ENCODE measurements around the gene PALS2. TPM values are rescaled to one million over a fixed set of nuclear protein-coding genes. Genes with fewer than 3 reads are reported as not detected.

Gene PALS2
- total RNA-seq, 1 experiment from 2014 or later, result 68.4 TPM

GRCh38 chr7:24572016-24572392 lies 1.2 kb upstream of the PALS2 start:
- ChIA-PET CTCF (no interaction called here), POLR2A (ENCODE audit: low non-redundant PET) (no interaction called here)
- Histone ChIP-seq H3K4me3 (ENCODE audit: low read depth, low read length, poor library complexity, severe bottlenecking) (no peak overlapping the region), H3K4me1 (ENCODE audit: insufficient read depth, low read length, poor library complexity, severe bottlenecking) (peaks cover 16% of the 10 kb centered on the region), H3K9me3 (ENCODE audit: low read depth, low read length, poor library complexity, severe bottlenecking) (no peaks in the 10 kb centered on the region), H3K27ac (ENCODE audit: low read depth, low read length, poor library complexity, severe bottlenecking) (no peak overlapping the region), H3K36me3 (ENCODE audit: insufficient read depth, low read length, poor library complexity, severe bottlenecking) (no peaks in the 10 kb centered on the region), H3K27me3 (replicated peaks; ENCODE audit: insufficient read depth, low read depth, low read length, poor library complexity) (peaks cover 4% of the 10 kb centered on the region)
- no TSS peak for BruUV-seq (replicated peaks)
- no peak for DNase-seq (ENCODE audit: low spot score)
- intact Hi-C loops (cut with micrococcal nuclease; ENCODE audit: unreplicated experiment), result loop anchor here (10.0 kb wide), 2 partner anchors 167 to 707 kb away; no protein-coding TSS in a partner anchor
- TF ChIP-seq CTCF (conservative IDR thresholded peaks at IDR 0.05; ENCODE audit: low read depth, low read length) (no peak), EZH2 (IDR thresholded peaks at IDR 0.05; ENCODE audit: borderline replicate concordance, low read depth, low read length, poor library complexity, severe bottlenecking) (no peak)

GRCh38 chr7:24572393-24572996 lies 757 bp upstream of the PALS2 start:
- intact Hi-C loops (cut with micrococcal nuclease; ENCODE audit: unreplicated experiment), result loop anchor here (10.0 kb wide), 2 partner anchors 168 to 708 kb away; no protein-coding TSS in a partner anchor
- H3K27ac ChIP-seq (ENCODE audit: low read depth, low read length, poor library complexity, severe bottlenecking), result no peak overlapping the region
- no peak for DNase-seq (ENCODE audit: low spot score)
- H3K4me1 ChIP-seq (ENCODE audit: insufficient read depth, low read length, poor library complexity, severe bottlenecking), result peaks cover 20% of the 10 kb centered on the region
- ChIA-PET CTCF (no interaction called here), POLR2A (ENCODE audit: low non-redundant PET) (interaction anchor here (0.6 kb wide), 1 partner anchor 408 kb away, joined by 3 read pairs; the partner anchor contains the start of gene OSBPL3)
- H3K4me3 ChIP-seq (ENCODE audit: low read depth, low read length, poor library complexity, severe bottlenecking), result peak overlapping the region; percentile 70
- TF ChIP-seq EZH2 (IDR thresholded peaks at IDR 0.05; ENCODE audit: borderline replicate concordance, low read depth, low read length, poor library complexity, severe bottlenecking) (no peak), CTCF (conservative IDR thresholded peaks at IDR 0.05; ENCODE audit: low read depth, low read length) (no peak)
- H3K36me3 ChIP-seq (ENCODE audit: insufficient read depth, low read length, poor library complexity, severe bottlenecking), result no peaks in the 10 kb centered on the region
- no peaks in the 10 kb centered on the region for H3K9me3 ChIP-seq (ENCODE audit: low read depth, low read length, poor library complexity, severe bottlenecking)
- BruUV-seq (replicated peaks), result no TSS peak
- H3K27me3 ChIP-seq (replicated peaks; ENCODE audit: insufficient read depth, low read depth, low read length, poor library complexity), result peaks cover 4% of the 10 kb centered on the region

GRCh38 chr7:24573554-24574338 lies 494 bp downstream of the PALS2 start:
- intact Hi-C loops (cut with micrococcal nuclease; ENCODE audit: unreplicated experiment), result loop anchor here (2.0 to 10.0 kb wide), 3 partner anchors 91 to 709 kb away; no protein-coding TSS in a partner anchor
- Histone ChIP-seq H3K4me1 (ENCODE audit: insufficient read depth, low read length, poor library complexity, severe bottlenecking) (peaks cover 33% of the 10 kb centered on the region), H3K27ac (ENCODE audit: low read depth, low read length, poor library complexity, severe bottlenecking) (peak overlapping the region; percentile 71), H3K9me3 (ENCODE audit: low read depth, low read length, poor library complexity, severe bottlenecking) (no peaks in the 10 kb centered on the region), H3K4me3 (ENCODE audit: low read depth, low read length, poor library complexity, severe bottlenecking) (peak overlapping the region; percentile 70), H3K36me3 (ENCODE audit: insufficient read depth, low read length, poor library complexity, severe bottlenecking) (no peaks in the 10 kb centered on the region), H3K27me3 (replicated peaks; ENCODE audit: insufficient read depth, low read depth, low read length, poor library complexity) (peaks cover 4% of the 10 kb centered on the region)
- CTCF ChIA-PET, result interaction anchor here (0.6 kb wide), 1 partner anchor 48 kb away, joined by 4 read pairs; no protein-coding TSS in a partner anchor
- peak; percentile 62 for DNase-seq (ENCODE audit: low spot score)
- POLR2A ChIA-PET (ENCODE audit: low non-redundant PET), result no interaction called here
- no TSS peak for BruUV-seq (replicated peaks)
- TF ChIP-seq CTCF (conservative IDR thresholded peaks at IDR 0.05; ENCODE audit: low read depth, low read length) (no peak), EZH2 (IDR thresholded peaks at IDR 0.05; ENCODE audit: borderline replicate concordance, low read depth, low read length, poor library complexity, severe bottlenecking) (no peak)

Data from A673 (cell line).